Endothelial cell of umbilical vein (primary cell): Measurements from ENCODE around the gene WARS2. TPM values are rescaled to one million over a fixed set of nuclear protein-coding genes. Genes with fewer than 3 reads are reported as not detected.

ENCODE experiments used
- BruUV-seq: library from RNA; stranded (reverse); fragments of 400-500 nt; replicated peaks from 2 replicates; lab custom pipeline; 2021; lab: Mats Ljungman, UMichigan
- CTCF ChIA-PET: fragments of 300-600, 350-600 bp; sonication (Branson Sonifier 250); formaldehyde crosslinking; loops from one replicate; lab custom pipeline; 2021; ENCODE audit warnings: antibody characterized with exemption, inconsistent platforms; lab: Charles Lee
- POLR2A ChIA-PET: fragments of 300-600, 350-600 bp; sonication (Branson Sonifier 250); formaldehyde crosslinking; loops from one replicate; lab custom pipeline; 2021; ENCODE audit warnings: antibody characterized with exemption, inconsistent platforms; lab: Charles Lee
- DNase-seq: peaks from one replicate; pipeline ENCODE4 v3.0.0-alpha.2; 2011; ENCODE audit warnings: low read depth, low spot score
- FAIRE-seq: peaks from 2 replicates; lab custom pipeline; 2011; peaks lifted over from hg19 to GRCh38; lab: Jason Lieb, UNC
- H2AFZ ChIP-seq: 2 replicates; pipeline ENCODE4 v1.6.0; 2012; ENCODE audit warnings: low read depth, low read length, control low read depth, inconsistent platforms
- H3K27ac ChIP-seq: 2 replicates; pipeline ENCODE4 v1.5.1; 2011; ENCODE audit warnings: low read depth, mild to moderate bottlenecking, control low read depth, low read length, moderate library complexity; ENCODE audit not compliant: insufficient read depth
- H3K27me3 ChIP-seq, 2 experiments: 2 replicates each; pipeline versions ENCODE4 v1.6.0 to v1.6.1; 2011; ENCODE audit warnings: low read length in 2 of 2, mixed read lengths in 1 of 2; ENCODE audit not compliant: control insufficient read depth in 2 of 2, insufficient read depth in 2 of 2
- H3K36me3 ChIP-seq, 2 experiments: 2 replicates in 1 of 2; 3 replicates in 1 of 2; pipeline ENCODE4 v1.5.1; 2011; ENCODE audit warnings: low read length in 2 of 2, mild to moderate bottlenecking in 1 of 2, moderate library complexity in 1 of 2; ENCODE audit not compliant: control insufficient read depth in 2 of 2, insufficient read depth in 2 of 2; ENCODE audit errors: extremely low read depth in 1 of 2
- H3K4me1 ChIP-seq: 3 replicates; pipeline ENCODE4 v1.5.1; 2011; ENCODE audit warnings: mild to moderate bottlenecking, low read length; ENCODE audit not compliant: control insufficient read depth, insufficient read depth; ENCODE audit errors: extremely low read depth
- H3K4me2 ChIP-seq: 2 replicates; pipeline ENCODE4 v1.6.1; 2011; ENCODE audit warnings: low read length, control low read depth, mixed read lengths; ENCODE audit not compliant: insufficient read depth
- H3K4me3 ChIP-seq, 3 experiments: fragments of 200-600 bp in 1 of 3; sonication (generic), shearing (Covaris generic) in 1 of 3; replicated peaks in 1 of 3; 2 replicates each; pipeline ENCODE4 v1.5.1; 2011 to 2016; ENCODE audit warnings: control low read depth in 3 of 3, low read length in 3 of 3, mild to moderate bottlenecking in 2 of 3, inconsistent platforms in 1 of 3, low read depth in 1 of 3, moderate library complexity in 1 of 3; ENCODE audit not compliant: insufficient read depth in 1 of 3
- H3K79me2 ChIP-seq: 2 replicates; pipeline ENCODE4 v1.6.0; 2012; ENCODE audit warnings: low read length, inconsistent platforms; ENCODE audit not compliant: control insufficient read depth, insufficient read depth
- H3K9ac ChIP-seq: replicated peaks from 2 replicates; pipeline ENCODE3; 2011; ENCODE audit warnings: low read length, control low read depth; ENCODE audit not compliant: insufficient read depth; ENCODE audit errors: extremely low read depth
- H3K9me1 ChIP-seq: replicated peaks from 3 replicates; pipeline ENCODE4 v1.6.0; 2011; ENCODE audit warnings: mild to moderate bottlenecking, low read length; ENCODE audit not compliant: control insufficient read depth, insufficient read depth; ENCODE audit errors: extremely low read depth
- H3K9me3 ChIP-seq: replicated peaks from 2 replicates; pipeline ENCODE4 v1.5.1; 2012; ENCODE audit warnings: low read length, inconsistent platforms; ENCODE audit not compliant: control insufficient read depth, insufficient read depth
- H4K20me1 ChIP-seq: replicated peaks from 2 replicates; pipeline ENCODE3; 2011; ENCODE audit warnings: mild to moderate bottlenecking, low read length; ENCODE audit not compliant: control insufficient read depth, insufficient read depth; ENCODE audit errors: extremely low read depth
- CTCF ChIP-seq, 2 donors: IDR thresholded peaks; 1 replicate in 1 of 2; 2 replicates in 1 of 2; pipeline ENCODE4 v1.5.1; 2011; ENCODE audit warnings: low read length in 2 of 2, mild to moderate bottlenecking in 2 of 2, moderate library complexity in 2 of 2, control low read depth in 1 of 2, inconsistent platforms in 1 of 2, low read depth in 1 of 2; ENCODE audit not compliant: insufficient read depth in 1 of 2; ENCODE audit errors: extremely low read depth in 1 of 2
- EZH2 ChIP-seq: IDR thresholded peaks from 2 replicates; pipeline ENCODE4 v1.6.1; 2012; ENCODE audit warnings: borderline replicate concordance, low read depth, mild to moderate bottlenecking, moderate library complexity, low read length, inconsistent platforms; ENCODE audit not compliant: severe bottlenecking
- FOS ChIP-seq: IDR thresholded peaks from 2 replicates; pipeline ENCODE4 v1.6.1; 2011; ENCODE audit warnings: mild to moderate bottlenecking, low read length, moderate library complexity, borderline replicate concordance; ENCODE audit not compliant: insufficient read depth
- GATA2 ChIP-seq: IDR thresholded peaks from 2 replicates; pipeline ENCODE4 v1.7.0; 2011; ENCODE audit warnings: low read depth, mild to moderate bottlenecking, moderate library complexity, mixed read lengths, low read length; ENCODE audit not compliant: insufficient read length, insufficient read depth
- JUN ChIP-seq: IDR thresholded peaks from 2 replicates; pipeline ENCODE4 v1.6.1; 2011; ENCODE audit warnings: borderline replicate concordance, low read depth; ENCODE audit not compliant: insufficient read length, insufficient read depth
- MYC ChIP-seq: IDR thresholded peaks from one replicate; pipeline ENCODE4 v1.6.1; 2011; ENCODE audit warnings: mild to moderate bottlenecking, low read depth, low read length
- POLR2A ChIP-seq: IDR thresholded peaks from 2 replicates; pipeline ENCODE4 v1.6.1; 2012; ENCODE audit warnings: low read depth, mild to moderate bottlenecking, control low read depth, low read length
- POLR2AphosphoS5 ChIP-seq: IDR thresholded peaks from 2 replicates; pipeline ENCODE4 v1.6.1; 2012; ENCODE audit warnings: low read depth, mild to moderate bottlenecking, control low read depth, low read length, moderate library complexity; ENCODE audit not compliant: insufficient read depth
- dilution Hi-C: fragments of 300-500 bp; cut with MboI; formaldehyde crosslinking; loops from one replicate; pipeline ENCODE4 v1.15.0; 2019; ENCODE audit warnings: low sequenced_read_pairs; ENCODE audit not compliant: extremely low pct_ligation_motif_present
- intact Hi-C: fragments of 100-400 bp; cut with micrococcal nuclease; formaldehyde crosslinking; loops from one replicate; pipeline ENCODE4 v1.10.0; 2022
- polyA plus RNA-seq, 4 experiments: library from polyadenylated mRNA; depleted of rRNA in 3 of 4; stranded (reverse) in 3 of 4; unstranded in 1 of 4; fragments of >200 nt; gene quantifications; 2 replicates each; pipeline versions ENCODE4 v1.2.1 to v1.2.3, GENCODE V29; 2011 to 2012; ENCODE audit warnings: missing spikeins in 1 of 4
- total RNA-seq: library from RNA; stranded (reverse); gene quantifications from 2 replicates; pipeline ENCODE4 v1.2.3, GENCODE V29; 2021
- TF ChIP-seq, protein P1 (sequence below): IDR thresholded peaks from 2 replicates; pipeline ENCODE4 v1.6.1; 2011; ENCODE audit not compliant: insufficient read depth, insufficient read length

The WARS2 gene
- total and polyA plus RNA-seq, 2 donors (not counting 3 experiments of a cell fraction or from before 2014, with no cell fraction given), result 5.9 to 11.8 TPM

- Histone ChIP-seq H3K36me3 (no peaks in the 10 kb centered on the region), H3K9me3 (no peaks in the 10 kb centered on the region), H2AFZ (no peak overlapping the region), H4K20me1 (no peaks in the 10 kb centered on the region), H3K27ac (no peak overlapping the region), H3K9me1 (no peaks in the 10 kb centered on the region), H3K27me3 (no peaks in the 10 kb centered on the region), H3K9ac (no peak overlapping the region), H3K4me1 (no peaks in the 10 kb centered on the region), H3K79me2 (no peaks in the 10 kb centered on the region), H3K4me3 (no peak overlapping the region), H3K4me2 (no peak overlapping the region)
- TF ChIP-seq GATA2 (no peak), POLR2A (no peak), JUN (no peak), EZH2 (no peak), MYC (no peak), POLR2AphosphoS5 (no peak), CTCF (IDR thresholded peaks at IDR 0.05; ENCODE audit: extremely low read depth in 1 of 2, insufficient read depth in 1 of 2, low read depth in 1 of 2, low read length in 2 of 2) (no peak), FOS (no peak)
- TF ChIP-seq, protein P1, sequence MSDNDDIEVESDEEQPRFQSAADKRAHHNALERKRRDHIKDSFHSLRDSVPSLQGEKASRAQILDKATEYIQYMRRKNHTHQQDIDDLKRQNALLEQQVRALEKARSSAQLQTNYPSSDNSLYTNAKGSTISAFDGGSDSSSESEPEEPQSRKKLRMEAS, result no peak
- CTCF ChIA-PET, result no interaction called here
- BruUV-seq, result no TSS peak
- FAIRE-seq (no peak), DNase-seq (no peak)
- intact Hi-C loops, result no loop called here
- dilution Hi-C loops, result no loop called here
- POLR2A ChIA-PET, result no interaction called here
Measured at GRCh38 chr1:119053917-119054316, 86.5 kb downstream of the WARS2 start.
